Activated gamma-delta T cell treated with Interleukin-2 at 50 U/mL for 16 hours (primary cell): ENCODE results near the gene COBL.

ENCODE experiments used
- DNase-seq: peaks from one replicate; pipeline ENCODE4 v3.0.0-alpha.2; 2020

Gene COBL

GRCh38 chr7:51249187-51249945, 67.2 kb downstream of the COBL start:
- DNase-seq, result no peak

- no peak for DNase-seq
Observed at GRCh38 chr7:51246258-51247245, 70.1 kb downstream of the COBL start.

- DNase-seq, result no peak
Observed at GRCh38 chr7:51244885-51245284, 71.7 kb downstream of the COBL start.

GRCh38 chr7:51244053-51244452, 72.6 kb downstream of the COBL start:
- no peak for DNase-seq

GRCh38 chr7:51243631-51244030, 73.0 kb downstream of the COBL start:
- DNase-seq, result no peak

- DNase-seq, result no peak
Observed at GRCh38 chr7:51242881-51243518, 73.6 kb downstream of the COBL start.

GRCh38 chr7:51242007-51242691, 74.5 kb downstream of the COBL start:
- no peak for DNase-seq

- DNase-seq, result no peak
Observed at GRCh38 chr7:51240868-51241267, 75.7 kb downstream of the COBL start.

- DNase-seq, result no peak
Observed at GRCh38 chr7:51239691-51240090, 76.9 kb downstream of the COBL start.

- no peak for DNase-seq
Observed at GRCh38 chr7:51238981-51239495, 77.6 kb downstream of the COBL start.

GRCh38 chr7:51237446-51238133, 79.0 kb downstream of the COBL start:
- no peak for DNase-seq

- no peak for DNase-seq
Observed at GRCh38 chr7:51236470-51237132, 80.0 kb downstream of the COBL start.

GRCh38 chr7:51235593-51236313, 80.9 kb downstream of the COBL start:
- DNase-seq, result no peak

GRCh38 chr7:51234609-51235308, 81.8 kb downstream of the COBL start:
- DNase-seq, result no peak

- no peak for DNase-seq
Observed at GRCh38 chr7:51234139-51234538, 82.5 kb downstream of the COBL start.

GRCh38 chr7:51233374-51233773, 83.2 kb downstream of the COBL start:
- no peak for DNase-seq

GRCh38 chr7:51230723-51231122, 85.9 kb downstream of the COBL start:
- DNase-seq, result no peak

GRCh38 chr7:51230324-51230625, 86.3 kb downstream of the COBL start:
- no peak for DNase-seq

GRCh38 chr7:51229620-51230323, 86.8 kb downstream of the COBL start:
- DNase-seq, result no peak
